Activated T-cell treated with anti-CD3 and anti-CD28 coated beads, Interleukin-2, amount 50 U/mL, for 4 hours (primary cell): ENCODE measurements around the gene RAB19. TPM values are rescaled to one million over a fixed set of nuclear protein-coding genes. Genes with fewer than 3 reads are reported as not detected.
A peak's percentile ranks its signal among the peaks of the same experiment; 100 is the strongest.

Source experiments
- ATAC-seq, 2 donors: fragments of 200-7000 bp; cut with Tn5 transposase; one replicate each; pipeline ENCODE4 v1.10.0; 2021
- DNase-seq: peaks from one replicate; pipeline ENCODE4 v3.0.0-alpha.2; 2020
- H3K27me3 Mint-ChIP-seq: one replicate; pipeline ENCODE4 v1.8.0; 2021; ENCODE audit warnings: low read depth, mixed read lengths
- H3K36me3 Mint-ChIP-seq: one replicate; pipeline ENCODE4 v1.8.0; 2022; ENCODE audit warnings: mixed read lengths; ENCODE audit not compliant: insufficient read depth
- H3K4me1 Mint-ChIP-seq: one replicate; pipeline ENCODE4 v1.8.0; 2021; ENCODE audit warnings: low read depth, mixed read lengths
- H3K4me3 Mint-ChIP-seq: one replicate; pipeline ENCODE4 v1.8.0; 2021; ENCODE audit warnings: mild to moderate bottlenecking, moderate library complexity, mixed read lengths
- H3K9me3 Mint-ChIP-seq: one replicate; pipeline ENCODE4 v1.8.0; 2021; ENCODE audit warnings: mixed read lengths
- total RNA-seq, 3 donors: library from RNA; stranded (reverse); gene quantifications; one replicate each; pipeline ENCODE4 v1.2.1, GENCODE V29; 2021

The RAB19 gene
- total RNA-seq, result 1 to 10 TPM; 3.8 to 4.9 (median 4.0) TPM

GRCh38 chr7:140403878-140404564, at the start of gene RAB19:
Gene RAB19 (plus strand): TSS chr7:140404058. CDS start chr7:140407647, 3,589 bp downstream.
- no peaks in the 10 kb centered on the region for H3K9me3 Mint-ChIP-seq
- H3K4me3 Mint-ChIP-seq, result peak within 1 kb of the TSS; percentile 90
- DNase-seq, result peak; percentile 31
- peak; percentile 69 to 79 for ATAC-seq
- H3K36me3 Mint-ChIP-seq, result peaks cover 7% of the 10 kb centered on the region
- no peaks in the 10 kb centered on the region for H3K27me3 Mint-ChIP-seq
- peaks cover 29% of the 10 kb centered on the region for H3K4me1 Mint-ChIP-seq

- Mint-ChIP-seq H3K36me3 (peaks cover 27% of the 10 kb centered on the region), H3K4me3 (peak overlapping the region; percentile 78), H3K27me3 (no peaks in the 10 kb centered on the region), H3K9me3 (no peaks in the 10 kb centered on the region), H3K4me1 (peaks cover 25% of the 10 kb centered on the region)
- DNase-seq, result no peak
- ATAC-seq, result no peak
Observed at GRCh38 chr7:140358024-140358411, 45.8 kb upstream of the RAB19 start.

- no peak for DNase-seq
- no peaks in the 10 kb centered on the region for H3K27me3 Mint-ChIP-seq
- H3K36me3 Mint-ChIP-seq, result peaks cover 25% of the 10 kb centered on the region
- H3K4me3 Mint-ChIP-seq, result peak overlapping the region; percentile 78
- peak; percentile 40 to 53 for ATAC-seq
- H3K4me1 Mint-ChIP-seq, result peaks cover 25% of the 10 kb centered on the region
- no peaks in the 10 kb centered on the region for H3K9me3 Mint-ChIP-seq
Observed at GRCh38 chr7:140358412-140359051, 45.3 kb upstream of the RAB19 start.

- Mint-ChIP-seq H3K27me3 (no peaks in the 10 kb centered on the region), H3K4me3 (no peak overlapping the region), H3K36me3 (peaks cover 20% of the 10 kb centered on the region), H3K4me1 (peaks cover 25% of the 10 kb centered on the region), H3K9me3 (no peaks in the 10 kb centered on the region)
- peak in 1 of 2 donors; percentile 32 for ATAC-seq
- DNase-seq, result no peak
Observed at GRCh38 chr7:140360697-140361229, 43.1 kb upstream of the RAB19 start.

- ATAC-seq (no peak), DNase-seq (no peak)
- Mint-ChIP-seq H3K36me3 (peaks cover 22% of the 10 kb centered on the region), H3K4me3 (no peak overlapping the region), H3K27me3 (no peaks in the 10 kb centered on the region), H3K4me1 (peaks cover 8% of the 10 kb centered on the region), H3K9me3 (no peaks in the 10 kb centered on the region)
Observed at GRCh38 chr7:140364819-140365218, 39.0 kb upstream of the RAB19 start.

- peaks cover 20% of the 10 kb centered on the region for H3K36me3 Mint-ChIP-seq
- no peak overlapping the region for H3K4me3 Mint-ChIP-seq
- no peaks in the 10 kb centered on the region for H3K9me3 Mint-ChIP-seq
- peaks cover 2% of the 10 kb centered on the region for H3K4me1 Mint-ChIP-seq
- no peaks in the 10 kb centered on the region for H3K27me3 Mint-ChIP-seq
- no peak for DNase-seq
- no peak for ATAC-seq
Observed at GRCh38 chr7:140367528-140367927, 36.3 kb upstream of the RAB19 start.

GRCh38 chr7:140369294-140369693, 34.6 kb upstream of the RAB19 start:
- Mint-ChIP-seq H3K4me1 (peaks cover 9% of the 10 kb centered on the region), H3K4me3 (no peak overlapping the region), H3K9me3 (no peaks in the 10 kb centered on the region), H3K27me3 (no peaks in the 10 kb centered on the region), H3K36me3 (peaks cover 13% of the 10 kb centered on the region)
- ATAC-seq (no peak), DNase-seq (no peak)

- Mint-ChIP-seq H3K36me3 (peaks cover 10% of the 10 kb centered on the region), H3K4me3 (peak overlapping the region; percentile 60), H3K27me3 (no peaks in the 10 kb centered on the region), H3K4me1 (peaks cover 34% of the 10 kb centered on the region), H3K9me3 (no peaks in the 10 kb centered on the region)
- ATAC-seq (no peak), DNase-seq (no peak)
Observed at GRCh38 chr7:140375323-140375722, 28.5 kb upstream of the RAB19 start.

GRCh38 chr7:140375892-140376730, 27.7 kb upstream of the RAB19 start:
- H3K4me1 Mint-ChIP-seq, result peaks cover 32% of the 10 kb centered on the region
- ATAC-seq (peak; percentile 89 to 92), DNase-seq (no peak)
- H3K9me3 Mint-ChIP-seq, result no peaks in the 10 kb centered on the region
- H3K36me3 Mint-ChIP-seq, result peaks cover 8% of the 10 kb centered on the region
- H3K4me3 Mint-ChIP-seq, result peak overlapping the region; percentile 60
- no peaks in the 10 kb centered on the region for H3K27me3 Mint-ChIP-seq

- ATAC-seq (no peak), DNase-seq (no peak)
- H3K4me3 Mint-ChIP-seq, result no peak overlapping the region
- no peaks in the 10 kb centered on the region for H3K9me3 Mint-ChIP-seq
- no peaks in the 10 kb centered on the region for H3K27me3 Mint-ChIP-seq
- peaks cover 20% of the 10 kb centered on the region for H3K4me1 Mint-ChIP-seq
- H3K36me3 Mint-ChIP-seq, result peaks cover 17% of the 10 kb centered on the region
Observed at GRCh38 chr7:140383954-140384713, 19.7 kb upstream of the RAB19 start.

- H3K36me3 Mint-ChIP-seq, result peaks cover 13% of the 10 kb centered on the region
- DNase-seq (no peak), ATAC-seq (no peak)
- no peak overlapping the region for H3K4me3 Mint-ChIP-seq
- peaks cover 20% of the 10 kb centered on the region for H3K4me1 Mint-ChIP-seq
- H3K9me3 Mint-ChIP-seq, result no peaks in the 10 kb centered on the region
- no peaks in the 10 kb centered on the region for H3K27me3 Mint-ChIP-seq
Observed at GRCh38 chr7:140384894-140385545, 18.8 kb upstream of the RAB19 start.

GRCh38 chr7:140389445-140389844, 14.4 kb upstream of the RAB19 start:
- DNase-seq, result no peak

GRCh38 chr7:140390034-140390433, 13.8 kb upstream of the RAB19 start:
- H3K27me3 Mint-ChIP-seq, result no peaks in the 10 kb centered on the region
- ATAC-seq (no peak), DNase-seq (no peak)
- peaks cover 7% of the 10 kb centered on the region for H3K4me1 Mint-ChIP-seq
- no peaks in the 10 kb centered on the region for H3K9me3 Mint-ChIP-seq
- H3K4me3 Mint-ChIP-seq, result no peak overlapping the region
- peaks cover 3% of the 10 kb centered on the region for H3K36me3 Mint-ChIP-seq

More at GRCh38 chr7:140389445-140389844, 14.4 kb upstream of the RAB19 start:
- Mint-ChIP-seq H3K36me3 (peaks cover 3% of the 10 kb centered on the region), H3K9me3 (no peaks in the 10 kb centered on the region), H3K4me1 (peaks cover 13% of the 10 kb centered on the region), H3K27me3 (no peaks in the 10 kb centered on the region), H3K4me3 (no peak overlapping the region)
- ATAC-seq, result no peak
